Measurements from ENCODE around the gene FHAD1. TPM values are rescaled to one million over a fixed set of nuclear protein-coding genes. Genes with fewer than 3 reads are reported as not detected.

Gene FHAD1
- polyA plus RNA-seq, 1 of the 3 experiments (the other 2 are of a cell fraction): 0.48 TPM

- no peak for TF ChIP-seq REST (IDR thresholded peaks at IDR 0.05; ENCODE audit: low read depth, low read length)
- peak; percentile 88 for TF ChIP-seq RXRA (IDR thresholded peaks at IDR 0.05; ENCODE audit: borderline replicate concordance, low read depth)
- no peak for TF ChIP-seq EZH2phosphoT487 (IDR thresholded peaks at IDR 0.05; ENCODE audit: borderline replicate concordance, low read depth)
- no peak for TF ChIP-seq RFX5 (IDR thresholded peaks at IDR 0.05; ENCODE audit: low read length)
- TF ChIP-seq RCOR1 (IDR thresholded peaks at IDR 0.05; ENCODE audit: low read length): no peak
- TF ChIP-seq MEF2A (IDR thresholded peaks at IDR 0.05; ENCODE audit: borderline replicate concordance, low read depth): no peak
- TF ChIP-seq ZBTB33 (IDR thresholded peaks at IDR 0.05; ENCODE audit: borderline replicate concordance, low read depth): no peak
- no peak for TF ChIP-seq NRF1 (IDR thresholded peaks at IDR 0.05; ENCODE audit: low read depth, low read length)
- TF ChIP-seq YY1 (IDR thresholded peaks at IDR 0.05; ENCODE audit: low read depth): no peak
- peak; percentile 89 for TF ChIP-seq FOSL2 (IDR thresholded peaks at IDR 0.05; ENCODE audit: borderline replicate concordance, low read depth)
These were observed 170.3 kb downstream of the FHAD1 start (continued) for GRCh38 chr1:15417059-15417934.

GRCh38 chr1:15418806-15419515 is 171.9 kb downstream of the FHAD1 start:
- CTCF ChIA-PET: interaction anchor here (1.5 to 14.9 kb wide), 2 partner anchors 12 to 98 kb away, joined by 10 to 311 read pairs; no protein-coding TSS in a partner anchor
- no peak overlapping the region for H3K4me3 ChIP-seq (ENCODE audit: low read depth in 2 of 2, low read length in 1 of 2)
- peaks cover 28% of the 10 kb centered on the region for H3F3A ChIP-seq (replicated peaks; ENCODE audit: insufficient read depth)
- no peak overlapping the region for H3K9ac ChIP-seq
- peaks cover 0 to 14% of the 10 kb centered on the region in 2 experiments for H3K36me3 ChIP-seq (replicated peaks in 1 of 2; ENCODE audit: control insufficient read depth in 1 of 2, insufficient read depth in 2 of 2, low read length in 1 of 2)
- DNase-seq: no peak
- no peak overlapping the region for H3K27ac ChIP-seq (ENCODE audit: low read depth in 2 of 2, low read length in 1 of 2)
- no peak overlapping the region; the same call in 1 of the 2 replicates for H3K4me2 ChIP-seq
- 61% methylated on average over 14 of the region's 18 CpGs for WGBS (ENCODE audit: low lambda C conversion rate)
- peaks cover 15 to 28% of the 10 kb centered on the region in 2 experiments; a peak in 3 of 4 replicates for H3K4me1 ChIP-seq (ENCODE audit: control insufficient read depth in 1 of 2, insufficient read depth in 2 of 2, low read depth in 1 of 2, low read length in 1 of 2)
- POLR2A ChIA-PET: no interaction called here
- H3K9me3 ChIP-seq: no peaks in the 10 kb centered on the region
- H3K9me2 ChIP-seq: no peaks in the 10 kb centered on the region
- peaks cover 86% of the 10 kb centered on the region for H3K79me2 ChIP-seq (ENCODE audit: insufficient read depth)
- peaks cover 27% of the 10 kb centered on the region for H4K20me1 ChIP-seq (ENCODE audit: insufficient read depth)
- no peaks in the 10 kb centered on the region for H3K27me3 ChIP-seq (ENCODE audit: insufficient read depth)
- no peak overlapping the region for H2AFZ ChIP-seq (ENCODE audit: low read depth)
- TF ChIP-seq EP300 (IDR thresholded peaks at IDR 0.05; ENCODE audit: borderline replicate concordance in 1 of 2, low read depth in 1 of 2, low read length in 1 of 2) (no peak), USF1 (IDR thresholded peaks at IDR 0.05; ENCODE audit: borderline replicate concordance, low read depth) (no peak), GABPA (IDR thresholded peaks at IDR 0.05; ENCODE audit: low read depth) (no peak), MXI1 (IDR thresholded peaks at IDR 0.05; ENCODE audit: low read depth, low read length) (no peak), ZBTB33 (IDR thresholded peaks at IDR 0.05; ENCODE audit: borderline replicate concordance, low read depth) (no peak), TCF12 (IDR thresholded peaks at IDR 0.05) (peak; percentile 26; the same call in 1 of the 2 replicates), NFIC (IDR thresholded peaks at IDR 0.05; ENCODE audit: borderline replicate concordance) (peak; percentile 75), PBX3 (IDR thresholded peaks at IDR 0.05) (peak; percentile 40; the same call in 1 of the 2 replicates)

Data from SK-N-SH (cell line).